ENCODE data around the gene AGPAT3.

DNA sequence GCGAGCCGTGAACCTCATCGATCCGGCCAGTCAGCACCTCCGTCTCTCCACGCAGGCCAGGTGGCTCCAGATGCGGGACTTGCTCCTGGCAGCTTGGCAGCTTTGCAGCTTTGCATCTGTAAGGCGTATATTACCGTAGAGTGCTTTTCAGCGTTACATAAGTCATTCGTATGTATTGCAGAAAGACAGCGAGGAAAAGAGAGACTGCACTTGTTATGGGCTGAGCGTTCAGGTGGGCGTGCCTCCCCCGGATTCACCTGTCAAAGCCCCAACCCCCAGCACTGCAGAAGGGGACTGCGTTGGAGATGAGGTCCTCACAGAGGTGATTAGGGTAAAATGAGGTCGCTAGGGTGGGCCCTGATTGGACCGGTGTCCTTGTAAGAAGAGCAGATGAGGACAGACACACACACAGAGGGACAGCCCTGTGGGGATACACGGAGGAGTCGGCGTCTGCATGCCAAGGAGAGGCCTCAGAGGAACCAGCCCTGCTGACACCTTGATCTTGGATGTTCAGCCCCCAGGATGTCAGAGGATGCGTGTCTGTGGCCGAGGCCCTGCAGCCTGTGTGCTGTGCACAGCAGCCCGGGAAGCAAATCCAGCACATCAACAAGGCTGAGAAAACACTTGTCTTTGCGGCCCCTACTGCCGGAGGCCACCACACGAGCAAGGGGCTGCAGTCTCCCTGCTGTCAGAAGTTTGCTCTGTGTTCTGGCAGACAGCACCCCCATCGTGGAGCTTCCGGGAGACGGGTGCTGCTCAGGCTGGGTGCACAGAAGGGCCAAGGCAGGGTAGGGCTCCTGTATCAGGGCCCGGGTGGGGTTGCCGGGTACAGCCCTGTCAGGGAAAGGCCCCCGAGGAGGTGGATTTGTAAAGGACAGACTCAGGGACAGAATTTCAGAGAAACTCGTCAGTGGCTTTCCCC lies 10.9 kb upstream of the AGPAT3 start:
- TF ChIP-seq, protein P1, sequence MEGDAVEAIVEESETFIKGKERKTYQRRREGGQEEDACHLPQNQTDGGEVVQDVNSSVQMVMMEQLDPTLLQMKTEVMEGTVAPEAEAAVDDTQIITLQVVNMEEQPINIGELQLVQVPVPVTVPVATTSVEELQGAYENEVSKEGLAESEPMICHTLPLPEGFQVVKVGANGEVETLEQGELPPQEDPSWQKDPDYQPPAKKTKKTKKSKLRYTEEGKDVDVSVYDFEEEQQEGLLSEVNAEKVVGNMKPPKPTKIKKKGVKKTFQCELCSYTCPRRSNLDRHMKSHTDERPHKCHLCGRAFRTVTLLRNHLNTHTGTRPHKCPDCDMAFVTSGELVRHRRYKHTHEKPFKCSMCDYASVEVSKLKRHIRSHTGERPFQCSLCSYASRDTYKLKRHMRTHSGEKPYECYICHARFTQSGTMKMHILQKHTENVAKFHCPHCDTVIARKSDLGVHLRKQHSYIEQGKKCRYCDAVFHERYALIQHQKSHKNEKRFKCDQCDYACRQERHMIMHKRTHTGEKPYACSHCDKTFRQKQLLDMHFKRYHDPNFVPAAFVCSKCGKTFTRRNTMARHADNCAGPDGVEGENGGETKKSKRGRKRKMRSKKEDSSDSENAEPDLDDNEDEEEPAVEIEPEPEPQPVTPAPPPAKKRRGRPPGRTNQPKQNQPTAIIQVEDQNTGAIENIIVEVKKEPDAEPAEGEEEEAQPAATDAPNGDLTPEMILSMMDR (IDR thresholded peaks at IDR 0.05): no peak
- TF ChIP-seq POLR2AphosphoS5 (IDR thresholded peaks at IDR 0.05): no peak
- no peak for TF ChIP-seq EP300 (IDR thresholded peaks at IDR 0.05)

All from upper lobe of left lung (tissue), 4 donors.